Measurements from ENCODE around the gene TLX2. TPM values are rescaled to one million over a fixed set of nuclear protein-coding genes. Genes with fewer than 3 reads are reported as not detected.
"Not testable (repeated sequence)": the region's sequence is repeated elsewhere in the genome, so short reads cannot be mapped to it uniquely, and the experiment has no call there.

TLX2 gene
- total RNA-seq, result not detected
- long read RNA-seq, result 0 reads

- no peak for DNase-seq
- no peak for ATAC-seq
- intact Hi-C loops (cut with micrococcal nuclease), result no loop called here
Measured at GRCh38 chr2:74514368-74515270, at the start of gene TLX2. TSS of gene TLX2 (plus strand) at chr2:74514450. CDS start at chr2:74514807, 357 bp downstream.

- ATAC-seq; intact Hi-C loops (cut with micrococcal nuclease); DNase-seq: not testable (repeated sequence)
Measured at GRCh38 chr2:74470742-74471141, 43.5 kb upstream of the TLX2 start.

GRCh38 chr2:74471332-74472065 lies 42.8 kb upstream of the TLX2 start:
- intact Hi-C loops (cut with micrococcal nuclease), result no loop called here
- no peak for ATAC-seq
- no peak for DNase-seq

GRCh38 chr2:74472086-74472944 lies 41.9 kb upstream of the TLX2 start, which contains the start of gene MRPL53:
TSS of gene MRPL53 (minus strand) at chr2:74472680. CDS start at chr2:74472660, 20 bp downstream.
- peak; percentile 95 for ATAC-seq
- intact Hi-C loops (cut with micrococcal nuclease), result no loop called here
- DNase-seq, result peak; percentile 97

- intact Hi-C loops (cut with micrococcal nuclease), result no loop called here
- ATAC-seq (peak; percentile 5), DNase-seq (no peak)
Measured at GRCh38 chr2:74472945-74473258, 41.3 kb upstream of the TLX2 start.

GRCh38 chr2:74474481-74474880 lies 39.8 kb upstream of the TLX2 start:
- DNase-seq (no peak), ATAC-seq (no peak)
- intact Hi-C loops (cut with micrococcal nuclease), result no loop called here

GRCh38 chr2:74474899-74475298 lies 39.4 kb upstream of the TLX2 start:
- intact Hi-C loops (cut with micrococcal nuclease), result no loop called here
- ATAC-seq, result no peak
- no peak for DNase-seq

GRCh38 chr2:74481431-74481830 lies 32.8 kb upstream of the TLX2 start:
- DNase-seq, result peak; percentile 0
- intact Hi-C loops (cut with micrococcal nuclease), result loop anchor here (5.0 kb wide), 1 partner anchor 106 kb away; no protein-coding TSS in a partner anchor
- no peak for ATAC-seq

GRCh38 chr2:74481961-74482800 lies 32.1 kb upstream of the TLX2 start:
- ATAC-seq, result peak; percentile 67
- DNase-seq, result peak; percentile 79
- intact Hi-C loops (cut with micrococcal nuclease), result loop anchor here (5.0 kb wide), 1 partner anchor 105 kb away; no protein-coding TSS in a partner anchor

- intact Hi-C loops (cut with micrococcal nuclease), result loop anchor here (5.0 kb wide), 1 partner anchor 104 kb away; no protein-coding TSS in a partner anchor
- ATAC-seq (peak; percentile 98), DNase-seq (peak; percentile 97)
Measured at GRCh38 chr2:74482801-74483674, 31.2 kb upstream of the TLX2 start, which contains the start of the genes CCDC142 and TTC31. TSS of gene CCDC142 (minus strand) at chr2:74482998. CDS start at chr2:74482837, 161 bp downstream. TSS of gene TTC31 (plus strand) at chr2:74483081. CDS start at chr2:74483096, 15 bp downstream.

GRCh38 chr2:74483675-74484164 lies 30.5 kb upstream of the TLX2 start:
- peak; percentile 21 for DNase-seq
- not testable (repeated sequence) for ATAC-seq
- intact Hi-C loops (cut with micrococcal nuclease), result loop anchor here (5.0 kb wide), 1 partner anchor 104 kb away; no protein-coding TSS in a partner anchor

GRCh38 chr2:74486141-74486540 lies 28.1 kb upstream of the TLX2 start:
- DNase-seq, result no peak
- intact Hi-C loops (cut with micrococcal nuclease), result no loop called here
- no peak for ATAC-seq

- no peak for DNase-seq
- ATAC-seq, result no peak
- intact Hi-C loops (cut with micrococcal nuclease), result no loop called here
Measured at GRCh38 chr2:74488643-74489481, 25.4 kb upstream of the TLX2 start.

GRCh38 chr2:74489906-74490305 lies 24.3 kb upstream of the TLX2 start:
- DNase-seq, result no peak
- intact Hi-C loops (cut with micrococcal nuclease), result no loop called here
- no peak for ATAC-seq

GRCh38 chr2:74491648-74492544 lies 22.4 kb upstream of the TLX2 start:
- DNase-seq (peak; percentile 11), ATAC-seq (no peak)
- intact Hi-C loops (cut with micrococcal nuclease), result no loop called here

Data from left ventricle myocardium superior (tissue), 1 donor.